Measurements from ENCODE around the gene INSM1.
A peak's percentile ranks its signal among the peaks of the same experiment; 100 is the strongest.
"Not testable (repeated sequence)": the region's sequence is repeated elsewhere in the genome, so short reads cannot be mapped to it uniquely, and the experiment has no call there.

Gene INSM1, protein sequence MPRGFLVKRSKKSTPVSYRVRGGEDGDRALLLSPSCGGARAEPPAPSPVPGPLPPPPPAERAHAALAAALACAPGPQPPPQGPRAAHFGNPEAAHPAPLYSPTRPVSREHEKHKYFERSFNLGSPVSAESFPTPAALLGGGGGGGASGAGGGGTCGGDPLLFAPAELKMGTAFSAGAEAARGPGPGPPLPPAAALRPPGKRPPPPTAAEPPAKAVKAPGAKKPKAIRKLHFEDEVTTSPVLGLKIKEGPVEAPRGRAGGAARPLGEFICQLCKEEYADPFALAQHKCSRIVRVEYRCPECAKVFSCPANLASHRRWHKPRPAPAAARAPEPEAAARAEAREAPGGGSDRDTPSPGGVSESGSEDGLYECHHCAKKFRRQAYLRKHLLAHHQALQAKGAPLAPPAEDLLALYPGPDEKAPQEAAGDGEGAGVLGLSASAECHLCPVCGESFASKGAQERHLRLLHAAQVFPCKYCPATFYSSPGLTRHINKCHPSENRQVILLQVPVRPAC

DNA sequence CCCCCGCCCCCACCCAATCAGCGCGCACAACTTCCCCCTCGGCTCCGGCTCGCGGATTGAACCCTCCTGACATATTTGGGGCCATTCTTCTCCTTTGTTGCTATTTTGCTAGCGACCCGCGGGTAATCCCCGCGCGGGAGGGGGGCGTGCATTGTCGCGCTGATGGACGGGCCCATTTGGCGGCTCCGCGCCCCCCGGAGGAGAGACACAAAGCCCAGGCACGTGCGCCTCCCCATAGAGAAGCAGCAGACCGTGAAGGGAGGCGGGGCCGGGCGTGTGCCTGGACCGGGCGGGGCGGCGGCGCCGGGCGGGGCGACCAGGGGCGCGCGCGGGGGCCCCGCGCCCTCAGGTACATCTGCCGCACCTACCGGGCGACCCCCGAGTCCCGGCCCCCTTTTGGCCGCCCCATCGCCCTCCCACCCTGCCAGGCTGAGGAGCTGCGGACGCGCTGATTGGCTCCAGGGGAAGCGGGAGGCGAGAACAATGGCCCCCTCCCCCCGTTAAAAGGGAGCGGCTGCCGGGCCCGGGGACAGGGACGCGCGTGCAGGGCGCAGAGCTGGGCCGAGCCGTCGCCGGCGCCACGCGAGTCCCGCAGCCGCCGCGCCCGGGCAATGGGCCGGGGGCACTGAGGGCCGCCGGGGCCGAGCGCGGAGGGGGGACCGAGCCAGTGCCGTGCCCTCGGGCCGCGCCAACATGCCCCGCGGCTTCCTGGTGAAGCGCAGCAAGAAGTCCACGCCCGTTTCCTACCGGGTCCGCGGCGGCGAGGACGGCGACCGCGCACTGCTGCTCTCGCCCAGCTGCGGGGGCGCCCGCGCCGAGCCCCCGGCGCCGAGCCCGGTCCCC is at the start of gene INSM1:
Gene INSM1, plus strand, starts transcription at position 530 of the 843 bp plus-strand sequence. Its CDS starts 164 bp downstream, at position 694.
- DNase-seq: peak; percentile 93

DNA sequence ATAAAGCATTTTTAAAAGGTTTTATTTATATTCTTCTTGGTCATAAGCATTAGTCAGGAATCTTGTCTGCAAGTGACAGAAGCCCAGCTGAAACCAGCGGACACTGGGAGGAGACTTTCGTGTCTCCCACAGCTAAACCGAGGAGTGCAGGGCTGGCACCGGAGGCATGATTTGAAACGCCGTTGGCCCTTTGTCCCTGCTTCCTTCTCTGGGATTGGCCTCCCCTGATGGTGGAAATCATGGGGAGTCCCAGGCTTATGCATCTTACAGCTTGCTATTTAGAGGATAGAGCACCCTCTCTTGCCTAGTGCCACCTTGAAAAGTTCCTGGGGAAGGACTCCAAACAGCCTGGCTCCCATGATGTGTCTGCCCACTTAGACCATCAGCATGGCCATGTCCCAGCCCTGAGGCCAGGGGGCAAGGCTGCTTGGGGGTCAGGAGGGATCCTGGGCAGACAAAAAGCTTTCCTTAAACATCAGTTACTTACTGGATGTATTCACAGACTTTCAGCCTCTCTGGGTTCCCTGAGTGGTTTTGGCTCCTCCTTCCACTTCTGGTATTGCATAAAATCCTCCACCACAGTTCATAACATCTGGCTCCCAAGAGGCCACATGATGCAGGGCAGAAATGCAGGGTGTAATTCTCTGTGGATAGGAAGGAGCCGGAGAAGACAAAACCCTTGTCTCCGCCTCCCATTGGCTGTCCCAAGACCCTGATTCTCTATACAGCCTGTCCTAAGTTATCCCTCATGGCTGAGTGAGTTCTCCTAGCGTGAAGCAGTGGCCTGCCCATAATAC is 49.3 kb upstream of the INSM1 start:
- DNase-seq: no peak

DNA sequence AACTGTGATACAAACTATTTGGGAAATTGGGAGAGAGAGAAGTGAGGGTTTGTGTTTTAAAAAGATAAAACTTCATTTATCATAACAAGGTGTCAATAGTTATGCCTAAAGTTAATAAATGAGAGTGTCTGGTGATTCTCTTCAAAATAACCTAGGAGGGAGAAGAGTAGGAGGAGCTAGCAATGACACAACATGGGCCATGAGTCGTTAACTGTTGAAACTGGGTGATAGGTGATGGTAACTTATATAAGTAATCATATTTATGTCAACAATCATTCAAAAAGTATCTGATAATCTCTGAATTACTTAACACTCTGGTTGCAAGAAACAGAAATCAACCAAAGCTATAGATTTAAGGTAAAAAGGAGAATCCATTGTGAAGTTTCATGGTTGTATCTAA is 46.8 kb upstream of the INSM1 start:
- no peak for DNase-seq

DNA sequence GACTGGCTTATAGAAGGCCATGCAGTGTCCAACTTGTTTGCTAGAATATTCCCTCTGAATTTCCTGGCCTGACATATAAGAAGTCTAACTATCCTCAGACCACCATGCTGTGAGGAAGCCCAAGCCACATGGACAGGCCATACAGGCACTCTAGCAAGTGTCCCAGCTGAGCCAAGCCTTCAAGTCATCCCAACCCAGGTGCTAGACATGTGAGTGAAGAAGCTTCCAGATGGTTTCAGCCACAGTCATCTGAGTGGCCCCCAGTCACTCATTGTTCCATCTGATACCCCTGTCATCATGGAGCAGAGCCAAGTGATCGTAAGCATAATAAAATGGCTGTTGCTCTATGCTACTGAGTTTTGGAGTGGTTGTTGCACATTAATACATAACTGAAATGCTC is 46.0 kb upstream of the INSM1 start:
- DNase-seq: no peak

DNA sequence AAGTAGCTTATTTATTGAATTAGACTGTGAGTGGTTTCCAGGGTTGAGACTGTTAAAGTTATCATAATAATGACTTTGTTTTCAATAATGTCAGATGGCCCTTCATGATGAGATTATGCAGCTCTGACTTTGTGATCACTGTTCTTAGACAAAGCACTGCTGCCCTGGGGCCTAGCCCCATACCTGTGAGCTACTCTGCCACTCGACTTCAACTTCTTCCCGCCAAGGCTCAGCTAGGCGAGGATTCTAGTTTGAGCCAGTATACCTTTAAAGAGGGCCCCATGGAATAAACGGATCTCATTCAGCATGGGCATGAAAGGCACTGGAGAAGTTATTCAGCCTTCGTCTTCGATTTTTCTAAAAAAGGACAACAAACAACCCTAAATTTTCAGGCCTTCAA is 45.0 kb upstream of the INSM1 start:
- DNase-seq: no peak

DNA sequence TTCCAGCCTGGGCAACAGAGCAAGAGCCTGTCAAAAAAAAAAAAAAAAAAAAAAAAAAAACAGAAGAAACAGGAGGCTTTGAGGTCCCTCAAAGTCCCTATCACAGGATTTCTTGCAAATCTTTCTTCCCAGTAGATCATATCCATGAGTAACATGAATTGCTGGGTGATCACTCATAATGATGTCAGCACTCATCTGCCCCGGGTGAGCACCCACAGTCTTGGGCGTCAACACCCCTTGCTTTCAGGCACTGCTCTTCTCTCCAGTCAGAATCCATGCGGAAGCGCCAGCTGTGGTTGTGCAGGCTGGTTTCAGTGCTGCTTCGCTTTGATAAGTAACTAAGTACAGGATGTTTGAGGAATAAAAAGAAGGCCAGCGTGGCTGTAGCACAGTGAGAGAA is 40.2 kb upstream of the INSM1 start:
- no peak for DNase-seq

DNA sequence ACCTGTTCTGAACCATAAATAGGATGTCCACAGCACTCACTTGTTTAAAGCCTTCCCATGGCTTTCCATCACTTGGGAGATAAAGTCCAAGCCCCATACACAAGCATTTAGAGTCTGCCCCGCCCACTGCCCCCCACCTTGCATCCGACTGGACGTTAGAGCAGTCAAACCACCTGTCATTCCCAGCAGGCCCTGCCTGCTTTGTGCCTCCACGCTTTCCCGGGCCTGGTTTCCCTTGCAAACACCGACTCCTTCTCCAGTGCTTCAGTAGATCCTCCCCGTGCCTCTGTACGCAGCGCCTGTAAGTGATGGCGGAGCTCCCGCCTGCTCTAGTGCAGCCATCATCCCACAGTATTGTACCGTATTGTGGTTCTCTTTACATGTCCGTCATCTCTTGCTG is 38.3 kb upstream of the INSM1 start:
- DNase-seq: no peak

DNA sequence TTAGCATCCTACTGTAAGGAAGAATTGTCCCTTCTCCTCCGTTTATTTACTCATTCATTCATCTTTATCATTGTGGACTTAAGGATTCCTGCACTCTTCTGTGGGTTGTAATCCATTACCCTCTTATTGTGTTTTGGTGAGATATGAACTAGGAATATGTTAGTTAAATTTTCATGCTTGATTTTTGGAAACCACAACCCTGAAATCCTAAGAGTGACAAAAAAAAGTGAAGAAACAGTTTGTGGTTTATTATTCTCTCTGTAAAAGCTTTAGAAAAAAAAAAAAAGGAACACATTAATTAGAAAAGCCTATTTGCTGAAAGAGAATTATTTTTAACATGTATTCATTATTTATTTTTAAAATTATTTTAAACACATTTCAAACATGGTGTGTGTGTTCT is 36.7 kb upstream of the INSM1 start:
- no peak for DNase-seq

DNA sequence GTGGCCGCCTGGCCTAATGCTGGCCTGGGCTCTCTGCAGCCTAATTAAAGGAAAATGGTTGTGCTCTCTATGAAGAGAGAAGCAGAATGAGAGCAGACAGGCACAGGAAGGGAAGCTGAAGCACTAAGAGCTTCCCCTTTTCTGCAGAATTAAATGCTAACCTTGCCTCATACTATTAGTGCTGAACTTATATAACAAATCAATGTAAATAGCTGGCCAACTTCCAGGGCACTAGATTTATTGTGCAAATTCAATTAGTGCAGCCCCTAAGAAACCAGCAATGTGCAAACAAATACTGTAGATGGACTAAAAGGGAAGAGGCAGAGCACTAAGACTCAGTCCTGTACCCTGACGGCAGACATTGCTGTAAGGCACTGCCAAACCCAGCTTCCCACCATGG is 36.1 kb upstream of the INSM1 start:
- no peak for DNase-seq

DNA sequence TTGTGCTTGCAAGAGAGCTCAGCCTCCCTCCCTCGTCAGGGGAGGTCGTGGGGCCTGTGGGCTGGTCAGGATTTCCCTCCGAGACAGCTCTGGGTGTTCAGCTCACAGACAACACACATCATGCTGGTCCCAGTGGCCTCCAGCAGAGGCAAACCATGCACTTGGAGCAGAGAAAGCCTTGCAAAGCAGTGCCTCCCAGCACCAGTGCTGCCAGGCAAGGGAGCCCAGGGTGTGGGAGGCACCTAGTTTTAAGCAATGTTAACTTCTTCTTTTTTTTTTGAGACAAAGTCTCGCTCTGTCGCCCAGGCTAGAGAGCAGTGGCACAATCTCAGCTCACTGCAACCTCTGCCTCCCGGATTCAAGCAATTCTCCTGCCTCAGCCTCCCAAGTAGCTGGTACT is 34.0 kb upstream of the INSM1 start:
- no peak for DNase-seq

DNA sequence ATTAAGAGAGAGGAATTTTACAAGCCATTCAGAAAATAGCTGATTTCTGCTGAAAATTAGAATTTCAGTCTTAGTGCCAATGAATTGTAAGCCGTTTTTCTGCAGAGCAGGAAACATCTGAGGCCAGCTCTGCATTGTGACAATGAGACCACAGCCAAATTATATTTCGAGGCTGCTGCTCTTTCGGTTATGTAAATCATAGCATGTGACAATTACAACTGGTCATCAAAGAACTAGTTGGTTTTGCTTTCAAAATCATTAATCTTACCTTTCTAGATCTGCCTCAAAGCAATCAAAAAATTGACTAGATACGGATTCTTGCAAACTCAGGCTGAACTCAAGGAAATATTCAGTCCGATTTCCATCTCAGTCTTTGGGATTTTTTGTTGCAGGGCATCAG is 33.4 kb upstream of the INSM1 start:
- no peak for DNase-seq

DNA sequence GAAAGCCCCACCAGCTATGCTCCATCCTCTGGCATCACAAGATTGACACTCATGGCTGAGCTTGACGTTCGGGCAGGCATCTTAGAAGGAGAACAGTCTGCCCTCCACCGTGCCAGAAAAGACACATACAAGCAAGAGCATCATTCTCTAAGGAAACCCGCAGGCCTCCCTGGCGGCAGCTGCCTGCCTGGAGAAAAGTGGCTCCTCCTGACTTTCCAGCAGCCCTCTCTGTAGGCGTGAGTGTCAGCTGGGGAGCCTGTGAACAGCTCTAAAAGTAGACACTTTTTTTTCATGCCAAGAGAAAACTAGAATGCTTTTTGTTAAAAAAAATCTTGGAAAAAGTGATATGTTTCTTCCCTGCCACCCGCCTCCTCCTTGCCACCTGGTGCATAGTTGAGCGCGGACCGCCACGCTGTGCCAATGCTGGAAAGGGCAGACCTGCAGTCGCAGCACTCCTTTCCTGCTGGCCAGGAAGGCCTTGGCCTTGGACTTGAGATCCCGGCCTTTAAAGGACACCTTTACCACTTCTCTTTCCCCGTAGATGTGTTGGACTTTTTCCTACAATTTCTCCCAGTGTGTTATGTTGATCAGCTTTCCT is 29.7 kb upstream of the INSM1 start:
- no peak for DNase-seq

DNA sequence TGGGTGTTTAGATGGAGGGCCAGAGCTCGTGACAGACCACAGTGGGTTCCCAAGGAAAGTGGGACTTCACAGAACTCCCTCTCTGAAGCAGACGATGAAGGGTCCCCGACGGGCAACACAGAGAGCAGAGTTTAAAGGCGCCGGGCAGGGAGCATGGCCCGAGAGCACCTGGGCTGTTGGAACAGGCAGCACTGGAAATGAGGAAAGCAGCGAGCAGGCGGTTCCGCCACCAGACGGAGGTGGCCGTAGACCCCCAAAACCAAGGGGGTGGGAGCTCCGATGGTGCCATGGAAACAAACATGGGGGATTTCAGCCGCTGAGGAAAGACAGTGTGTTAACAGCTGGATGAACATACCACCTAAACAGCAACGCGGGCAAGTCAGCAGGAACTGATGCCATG is 27.5 kb upstream of the INSM1 start:
- no peak for DNase-seq

DNA sequence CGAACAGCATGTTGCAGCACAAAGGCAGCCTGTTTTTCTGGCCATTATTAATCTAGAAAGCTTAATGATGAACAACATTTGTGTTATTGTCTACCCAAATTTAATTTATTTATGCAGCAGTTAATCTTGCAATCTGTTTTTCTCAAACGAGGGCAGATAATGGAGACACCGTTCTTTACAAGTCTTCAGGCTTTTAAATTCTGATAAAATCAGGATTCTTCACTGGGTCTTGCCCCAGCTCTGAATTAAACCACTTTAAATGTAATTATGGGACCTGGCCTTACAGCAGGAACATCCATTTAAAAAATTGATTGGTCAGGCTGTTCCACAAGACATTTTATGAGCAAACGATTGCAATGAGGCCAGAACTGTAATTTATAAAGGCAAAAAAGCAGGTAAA is 26.5 kb upstream of the INSM1 start:
- no peak for DNase-seq

DNA sequence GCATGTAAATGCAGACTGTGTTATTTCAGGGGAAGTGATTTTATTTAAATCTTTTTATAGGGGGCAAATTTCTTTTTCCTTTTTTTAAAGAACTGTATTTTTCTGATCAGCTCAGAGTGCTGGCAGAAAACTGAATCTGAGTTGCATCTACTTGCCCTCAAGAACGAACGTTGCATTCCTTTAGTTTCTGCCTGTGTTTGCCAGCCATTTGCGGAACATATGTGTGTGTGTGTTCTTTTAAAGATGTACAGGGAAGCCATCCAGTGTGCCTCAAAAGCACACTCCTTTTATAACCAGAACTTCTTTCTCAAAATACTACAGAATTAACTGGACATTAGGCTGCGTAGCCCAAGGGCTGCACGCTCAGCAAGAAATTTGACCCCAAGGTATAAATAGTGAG is 25.8 kb upstream of the INSM1 start:
- no peak for DNase-seq

DNA sequence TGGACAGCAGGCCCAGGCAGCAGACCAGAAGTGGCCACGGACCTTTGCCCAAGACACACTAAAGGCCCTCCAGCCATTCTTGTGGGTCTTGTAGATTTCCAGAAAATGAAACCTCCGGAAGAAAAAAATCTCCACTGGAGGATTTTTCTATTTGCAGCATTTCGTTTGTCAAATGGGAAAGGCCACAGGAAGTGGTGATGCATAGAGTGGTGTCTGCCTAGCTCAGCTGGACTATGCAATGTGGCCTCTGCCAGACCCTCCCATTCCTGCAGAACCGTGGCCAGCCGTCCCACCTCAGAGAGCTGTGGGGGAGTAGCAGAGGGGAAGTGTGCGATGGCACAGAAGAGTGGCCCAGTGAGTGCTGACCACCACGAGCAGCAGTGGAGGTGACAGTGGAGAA is 24.0 kb upstream of the INSM1 start:
- no peak for DNase-seq

DNA sequence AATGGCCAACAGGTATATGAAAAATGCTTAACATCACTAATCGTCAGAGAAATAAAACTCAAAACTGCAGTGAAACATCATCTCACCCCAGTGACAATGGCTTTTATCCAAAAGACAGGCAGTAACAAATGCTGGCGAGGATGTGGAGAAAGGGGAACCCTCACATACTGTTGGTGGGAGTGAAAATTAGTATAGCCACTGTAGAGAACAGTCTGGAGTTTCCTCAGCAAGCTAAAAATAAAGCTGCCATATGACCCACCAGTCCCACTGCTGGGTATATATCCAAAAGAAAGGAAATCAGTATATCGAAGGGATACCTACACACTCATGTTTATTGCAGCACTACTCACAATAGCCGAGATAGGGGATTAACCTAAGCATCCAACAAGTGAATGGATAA is 23.4 kb upstream of the INSM1 start:
- DNase-seq: no peak

DNA sequence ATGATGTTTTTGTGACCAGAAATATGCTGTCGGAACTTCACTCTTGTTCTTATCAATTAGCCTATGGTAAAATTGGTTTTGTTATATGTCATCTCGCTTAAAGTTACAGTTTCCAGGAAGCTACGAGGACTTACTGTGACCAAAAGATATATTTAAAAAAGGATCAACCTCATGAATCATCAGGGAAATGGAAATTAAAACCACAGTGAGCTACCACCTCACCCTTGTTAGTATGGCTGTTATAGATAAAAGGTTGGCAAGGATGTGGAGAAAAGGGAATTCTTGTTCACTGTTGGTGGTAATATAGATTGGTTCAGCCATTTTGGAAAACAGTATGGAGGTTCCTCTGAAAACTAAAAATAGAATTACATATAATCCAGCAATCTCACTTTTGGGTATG is 14.3 kb upstream of the INSM1 start:
- no peak for DNase-seq

DNA sequence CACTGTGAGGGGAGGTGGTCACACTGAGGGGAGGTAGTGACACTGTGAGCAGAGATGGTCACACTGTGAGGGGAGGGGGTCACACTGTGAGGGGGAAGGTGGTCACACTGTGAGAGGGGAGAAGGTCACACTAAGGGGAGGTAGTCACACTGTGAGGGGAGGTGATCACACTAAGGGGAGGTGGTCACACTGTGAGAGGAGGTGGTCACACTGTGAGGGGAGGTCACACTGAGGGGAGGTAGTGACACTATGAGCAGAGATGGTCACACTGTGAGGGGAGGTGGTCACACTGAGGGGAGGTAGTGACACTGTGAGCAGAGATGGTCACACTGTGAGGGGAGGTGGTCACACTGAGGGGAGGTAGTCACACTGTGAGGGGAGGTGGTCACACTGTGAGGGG is 12.4 kb upstream of the INSM1 start:
- not testable (repeated sequence) for DNase-seq

DNA sequence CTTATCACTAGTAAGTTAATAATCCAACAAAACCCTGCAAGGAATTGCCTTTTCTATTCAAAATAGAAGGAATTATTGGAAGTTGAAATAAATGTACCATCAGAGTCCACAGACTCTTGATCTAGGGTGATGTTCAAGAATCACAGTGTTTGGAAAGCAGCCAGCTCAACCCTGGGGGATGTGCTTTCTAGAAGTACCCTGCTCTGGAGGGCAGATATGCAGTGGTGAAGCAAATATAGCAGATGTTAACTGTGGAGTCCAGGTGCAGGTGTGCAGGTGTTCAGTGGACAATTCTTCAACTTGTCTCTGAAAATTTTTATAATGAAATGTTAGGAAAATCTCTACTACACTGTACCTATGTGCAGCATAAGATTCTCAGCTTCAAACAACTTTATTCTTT is 9.1 kb upstream of the INSM1 start:
- DNase-seq: no peak

DNA sequence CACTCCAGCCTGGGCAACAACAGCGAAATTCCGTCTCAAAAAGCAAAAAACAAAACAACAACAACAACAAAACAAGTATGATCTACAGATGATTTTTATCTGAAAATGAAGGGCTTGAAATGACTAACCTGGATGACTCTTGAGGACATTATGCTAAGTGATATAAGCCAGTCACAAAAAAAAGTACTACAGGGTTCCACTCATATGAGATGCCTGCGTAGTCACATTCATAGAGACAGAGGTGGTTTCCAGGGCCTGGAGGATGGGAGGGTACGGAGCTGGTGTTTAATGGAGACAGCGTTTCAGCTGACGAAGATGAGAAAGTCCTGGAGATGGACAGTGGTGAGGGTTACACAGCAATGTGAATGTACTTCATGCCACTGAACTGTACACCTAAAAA is 8.3 kb upstream of the INSM1 start:
- DNase-seq: no peak

DNA sequence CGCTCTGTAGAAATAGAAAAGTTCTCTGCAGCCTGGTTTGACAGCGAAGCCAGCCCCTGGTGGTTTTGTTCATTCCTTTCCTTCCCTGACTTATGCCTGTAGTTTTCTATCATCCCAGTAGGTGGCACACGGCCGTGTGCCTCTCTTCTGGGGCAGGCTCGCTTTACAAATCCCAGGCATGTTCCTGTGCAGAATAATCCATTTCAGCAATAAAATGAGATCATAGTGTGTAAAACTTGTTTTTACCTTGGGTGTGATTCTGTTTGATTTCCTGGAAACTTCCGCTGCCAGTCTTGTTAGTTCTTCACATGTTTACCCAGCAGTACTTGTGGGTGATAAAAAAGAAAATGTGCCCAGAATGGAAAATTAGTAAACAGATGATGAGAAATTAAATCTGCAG is 7.4 kb upstream of the INSM1 start:
- DNase-seq: no peak
